ENCODE measurements around the gene CROT. TPM values are rescaled to one million over a fixed set of nuclear protein-coding genes. Genes with fewer than 3 reads are reported as not detected.
"Not testable (repeated sequence)": the region's sequence is repeated elsewhere in the genome, so short reads cannot be mapped to it uniquely, and the experiment has no call there.

CROT gene
- total RNA-seq, 1 experiment from 2014 or later = 3.5 TPM

DNA sequence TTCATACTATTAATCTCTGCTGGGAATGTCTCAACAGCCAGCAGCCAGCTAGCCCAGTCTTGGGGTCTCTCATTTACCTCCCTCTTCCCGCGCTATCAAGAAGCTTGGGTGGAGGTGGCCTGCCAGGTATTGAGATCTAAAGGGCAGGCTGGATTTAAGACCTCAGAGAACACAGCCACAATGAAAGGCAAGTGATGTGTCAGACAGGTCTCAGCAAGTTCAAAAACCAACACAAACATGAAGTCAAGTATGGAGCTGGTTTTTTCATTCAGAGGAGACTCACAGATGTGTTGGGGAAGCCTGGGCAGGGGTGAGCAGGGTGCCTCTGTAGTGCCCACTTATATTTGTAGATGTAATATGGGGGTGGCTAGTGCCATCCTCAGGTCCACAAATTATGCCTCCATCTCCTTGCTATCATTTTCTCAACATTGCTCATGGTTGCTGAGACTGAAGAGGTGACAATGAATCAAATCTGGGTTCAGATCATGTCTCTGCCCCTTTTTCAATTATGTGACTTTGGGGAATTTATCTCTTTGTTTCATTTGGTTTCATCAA lies 27.7 kb upstream of the CROT start:
- no peak for DNase-seq (ENCODE audit: low spot score)
- Histone ChIP-seq H3K27ac (ENCODE audit: low read depth, low read length, poor library complexity, severe bottlenecking) (no peak overlapping the region), H3K27me3 (replicated peaks; ENCODE audit: insufficient read depth, low read depth, low read length, poor library complexity) (no peaks in the 10 kb centered on the region), H3K9me3 (ENCODE audit: low read depth, low read length, poor library complexity, severe bottlenecking) (no peaks in the 10 kb centered on the region), H3K4me1 (ENCODE audit: insufficient read depth, low read length, poor library complexity, severe bottlenecking) (no peaks in the 10 kb centered on the region), H3K4me3 (ENCODE audit: low read depth, low read length, poor library complexity, severe bottlenecking) (no peak overlapping the region), H3K36me3 (ENCODE audit: insufficient read depth, low read length, poor library complexity, severe bottlenecking) (no peaks in the 10 kb centered on the region)
- intact Hi-C loops (cut with micrococcal nuclease; ENCODE audit: unreplicated experiment) = loop anchor here (5.0 to 10.0 kb wide), 2 partner anchors 185 to 567 kb away; no protein-coding TSS in a partner anchor
- ChIA-PET CTCF (no interaction called here), POLR2A (ENCODE audit: low non-redundant PET) (no interaction called here)
- no peak for TF ChIP-seq EZH2 (IDR thresholded peaks at IDR 0.05; ENCODE audit: borderline replicate concordance, low read depth, low read length, poor library complexity, severe bottlenecking)
- TF ChIP-seq, protein P1, sequence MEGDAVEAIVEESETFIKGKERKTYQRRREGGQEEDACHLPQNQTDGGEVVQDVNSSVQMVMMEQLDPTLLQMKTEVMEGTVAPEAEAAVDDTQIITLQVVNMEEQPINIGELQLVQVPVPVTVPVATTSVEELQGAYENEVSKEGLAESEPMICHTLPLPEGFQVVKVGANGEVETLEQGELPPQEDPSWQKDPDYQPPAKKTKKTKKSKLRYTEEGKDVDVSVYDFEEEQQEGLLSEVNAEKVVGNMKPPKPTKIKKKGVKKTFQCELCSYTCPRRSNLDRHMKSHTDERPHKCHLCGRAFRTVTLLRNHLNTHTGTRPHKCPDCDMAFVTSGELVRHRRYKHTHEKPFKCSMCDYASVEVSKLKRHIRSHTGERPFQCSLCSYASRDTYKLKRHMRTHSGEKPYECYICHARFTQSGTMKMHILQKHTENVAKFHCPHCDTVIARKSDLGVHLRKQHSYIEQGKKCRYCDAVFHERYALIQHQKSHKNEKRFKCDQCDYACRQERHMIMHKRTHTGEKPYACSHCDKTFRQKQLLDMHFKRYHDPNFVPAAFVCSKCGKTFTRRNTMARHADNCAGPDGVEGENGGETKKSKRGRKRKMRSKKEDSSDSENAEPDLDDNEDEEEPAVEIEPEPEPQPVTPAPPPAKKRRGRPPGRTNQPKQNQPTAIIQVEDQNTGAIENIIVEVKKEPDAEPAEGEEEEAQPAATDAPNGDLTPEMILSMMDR (conservative IDR thresholded peaks at IDR 0.05; ENCODE audit: low read depth, low read length) = no peak
- no TSS peak for BruUV-seq (replicated peaks)

DNA sequence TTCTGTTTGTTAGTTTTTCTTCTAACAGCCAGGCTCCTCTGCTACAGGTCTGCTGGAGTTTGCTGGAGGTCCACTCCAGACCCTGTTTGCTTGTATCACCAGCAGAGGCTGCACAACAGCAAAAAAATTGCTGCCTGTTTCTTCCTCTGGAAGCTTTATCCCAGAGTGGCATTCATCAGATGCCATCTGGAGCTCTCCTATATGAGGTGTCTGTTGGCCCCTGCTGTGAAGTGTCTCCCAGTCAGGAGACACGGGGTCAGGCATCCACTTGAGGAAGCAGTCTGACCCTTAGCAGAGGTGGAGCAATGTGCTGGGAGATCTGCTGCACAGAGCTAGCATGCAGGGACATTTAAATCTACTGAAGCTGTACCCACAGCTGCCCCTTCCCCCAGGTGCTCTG lies 26.7 kb upstream of the CROT start:
- Histone ChIP-seq H3K9me3 (ENCODE audit: low read depth, low read length, poor library complexity, severe bottlenecking) (no peaks in the 10 kb centered on the region), H3K4me1 (ENCODE audit: insufficient read depth, low read length, poor library complexity, severe bottlenecking) (no peaks in the 10 kb centered on the region), H3K27me3 (replicated peaks; ENCODE audit: insufficient read depth, low read depth, low read length, poor library complexity) (no peaks in the 10 kb centered on the region), H3K36me3 (ENCODE audit: insufficient read depth, low read length, poor library complexity, severe bottlenecking) (no peaks in the 10 kb centered on the region), H3K4me3 (ENCODE audit: low read depth, low read length, poor library complexity, severe bottlenecking) (no peak overlapping the region), H3K27ac (ENCODE audit: low read depth, low read length, poor library complexity, severe bottlenecking) (no peak overlapping the region)
- no TSS peak for BruUV-seq (replicated peaks)
- ChIA-PET CTCF (interaction anchor here (1.2 kb wide), 1 partner anchor 100 kb away, joined by 3 read pairs; no protein-coding TSS in a partner anchor), POLR2A (ENCODE audit: low non-redundant PET) (no interaction called here)
- intact Hi-C loops (cut with micrococcal nuclease; ENCODE audit: unreplicated experiment) = loop anchor here (5.0 to 10.0 kb wide), 2 partner anchors 184 to 566 kb away; no protein-coding TSS in a partner anchor
- TF ChIP-seq, protein P1 (conservative IDR thresholded peaks at IDR 0.05; ENCODE audit: low read depth, low read length) = no peak
- TF ChIP-seq EZH2 (IDR thresholded peaks at IDR 0.05; ENCODE audit: borderline replicate concordance, low read depth, low read length, poor library complexity, severe bottlenecking) = no peak
- DNase-seq (ENCODE audit: low spot score) = no peak

DNA sequence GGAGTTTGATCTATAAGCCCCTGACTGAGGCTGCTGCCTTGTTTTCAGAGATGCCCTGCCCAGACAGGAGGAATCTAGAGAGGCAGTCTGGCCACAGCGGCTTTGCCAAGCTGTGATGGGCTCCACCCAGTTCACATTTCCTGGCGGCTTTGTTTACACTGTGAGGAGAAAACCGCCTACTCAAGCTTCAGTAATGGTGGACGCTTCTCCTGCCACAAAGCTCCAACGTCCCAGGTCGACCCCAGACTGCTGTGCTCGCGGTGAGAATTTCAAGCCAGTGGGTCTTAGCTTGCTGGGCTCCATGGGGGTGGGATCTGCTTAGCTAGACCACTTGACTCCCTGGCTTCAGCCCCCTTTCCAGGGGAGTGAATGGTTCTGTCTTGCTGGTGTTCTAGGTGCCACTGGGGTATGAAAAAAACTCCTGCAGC lies 26.3 kb upstream of the CROT start:
- H3K36me3 ChIP-seq (ENCODE audit: insufficient read depth, low read length, poor library complexity, severe bottlenecking); H3K27ac ChIP-seq (ENCODE audit: low read depth, low read length, poor library complexity, severe bottlenecking); BruUV-seq (replicated peaks); POLR2A ChIA-PET (ENCODE audit: low non-redundant PET); H3K27me3 ChIP-seq (replicated peaks; ENCODE audit: insufficient read depth, low read depth, low read length, poor library complexity); H3K9me3 ChIP-seq (ENCODE audit: low read depth, low read length, poor library complexity, severe bottlenecking); DNase-seq (ENCODE audit: low spot score); H3K4me1 ChIP-seq (ENCODE audit: insufficient read depth, low read length, poor library complexity, severe bottlenecking); H3K4me3 ChIP-seq (ENCODE audit: low read depth, low read length, poor library complexity, severe bottlenecking): not testable (repeated sequence)
- intact Hi-C loops (cut with micrococcal nuclease; ENCODE audit: unreplicated experiment) = loop anchor here (5.0 to 10.0 kb wide), 2 partner anchors 183 to 566 kb away; no protein-coding TSS in a partner anchor
- CTCF ChIA-PET = interaction anchor here (1.2 kb wide), 1 partner anchor 99 kb away, joined by 3 read pairs; no protein-coding TSS in a partner anchor

DNA sequence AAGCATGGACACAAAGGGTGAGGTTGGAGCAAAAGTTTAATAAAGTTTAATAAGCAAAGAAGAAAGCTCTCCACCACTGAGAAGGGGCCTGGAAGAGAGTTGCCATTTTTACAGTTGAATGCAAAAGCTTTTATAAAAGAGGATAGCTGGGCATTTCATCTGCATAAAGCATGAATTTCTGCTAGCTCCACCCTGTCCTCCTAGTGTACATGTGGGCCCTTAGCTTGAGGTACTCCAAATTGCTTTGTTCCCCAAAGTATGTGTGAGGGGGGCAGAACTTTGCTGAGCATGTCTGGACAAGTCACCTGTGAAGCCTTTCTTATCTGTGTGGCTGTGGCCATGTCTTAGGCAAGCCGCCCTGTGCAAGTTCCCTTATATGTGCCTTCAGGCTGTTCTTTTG lies 22.6 kb upstream of the CROT start:
- Histone ChIP-seq H3K9me3 (ENCODE audit: low read depth, low read length, poor library complexity, severe bottlenecking) (peaks cover 7% of the 10 kb centered on the region), H3K4me1 (ENCODE audit: insufficient read depth, low read length, poor library complexity, severe bottlenecking) (no peaks in the 10 kb centered on the region), H3K27me3 (replicated peaks; ENCODE audit: insufficient read depth, low read depth, low read length, poor library complexity) (no peaks in the 10 kb centered on the region), H3K4me3 (ENCODE audit: low read depth, low read length, poor library complexity, severe bottlenecking) (no peak overlapping the region), H3K27ac (ENCODE audit: low read depth, low read length, poor library complexity, severe bottlenecking) (no peak overlapping the region), H3K36me3 (ENCODE audit: insufficient read depth, low read length, poor library complexity, severe bottlenecking) (no peaks in the 10 kb centered on the region)
- BruUV-seq (replicated peaks) = no TSS peak
- DNase-seq (ENCODE audit: low spot score) = no peak
- intact Hi-C loops (cut with micrococcal nuclease; ENCODE audit: unreplicated experiment) = no loop called here
- TF ChIP-seq, protein P1 (conservative IDR thresholded peaks at IDR 0.05; ENCODE audit: low read depth, low read length) = no peak
- TF ChIP-seq EZH2 (IDR thresholded peaks at IDR 0.05; ENCODE audit: borderline replicate concordance, low read depth, low read length, poor library complexity, severe bottlenecking) = no peak
- CTCF ChIA-PET = no interaction called here
- POLR2A ChIA-PET (ENCODE audit: low non-redundant PET) = no interaction called here
